ENCODE results near the gene VPS26C.

GRCh38 chr21:37243961-37244360 lies 23.2 kb downstream of the VPS26C start:
- TF ChIP-seq POLR2AphosphoS5 (IDR thresholded peaks at IDR 0.05) (no peak), CTCF (IDR thresholded peaks at IDR 0.05) (no peak), POLR2A (IDR thresholded peaks at IDR 0.05) (no peak), EP300 (IDR thresholded peaks at IDR 0.05) (no peak)
